ENCODE results near the gene HNRNPA0.

The HNRNPA0 gene

GRCh38 chr5:137754961-137755762 is 999 bp upstream of the HNRNPA0 start:
- DNase-seq (ENCODE audit: low read depth in 1 of 2, low spot score in 1 of 2) = no peak

- DNase-seq (ENCODE audit: low read depth in 1 of 2, low spot score in 1 of 2) = no peak
Measured at GRCh38 chr5:137753691-137754187, 424 bp downstream of the HNRNPA0 start.

GRCh38 chr5:137752905-137753690 is 1.1 kb downstream of the HNRNPA0 start:
- DNase-seq (ENCODE audit: low read depth in 1 of 2, low spot score in 1 of 2) = peak; percentile 14 to 29

GRCh38 chr5:137751869-137752491 is 2.2 kb downstream of the HNRNPA0 start:
- DNase-seq (ENCODE audit: low read depth in 1 of 2, low spot score in 1 of 2) = no peak

GRCh38 chr5:137750436-137750835 is 3.7 kb downstream of the HNRNPA0 start:
- DNase-seq (ENCODE audit: low read depth in 1 of 2, low spot score in 1 of 2) = no peak

GRCh38 chr5:137747848-137748247 is 6.3 kb downstream of the HNRNPA0 start:
- no peak for DNase-seq (ENCODE audit: low read depth in 1 of 2, low spot score in 1 of 2)

GRCh38 chr5:137743031-137743640 is 11.0 kb downstream of the HNRNPA0 start:
- peak in 1 of 2 donors; percentile 28 for DNase-seq (ENCODE audit: low read depth in 1 of 2, low spot score in 1 of 2)

- DNase-seq (ENCODE audit: low read depth in 1 of 2, low spot score in 1 of 2) = no peak
Measured at GRCh38 chr5:137741718-137742117, 12.4 kb downstream of the HNRNPA0 start.

- DNase-seq (ENCODE audit: low read depth in 1 of 2, low spot score in 1 of 2) = no peak
Measured at GRCh38 chr5:137739737-137740136, 14.4 kb downstream of the HNRNPA0 start.

- DNase-seq (ENCODE audit: low read depth in 1 of 2, low spot score in 1 of 2) = no peak
Measured at GRCh38 chr5:137738947-137739346, 15.2 kb downstream of the HNRNPA0 start.

GRCh38 chr5:137737349-137738131 is 16.6 kb downstream of the HNRNPA0 start:
- DNase-seq (ENCODE audit: low read depth in 1 of 2, low spot score in 1 of 2) = no peak

- no peak for DNase-seq (ENCODE audit: low read depth in 1 of 2, low spot score in 1 of 2)
Measured at GRCh38 chr5:137736496-137736895, 17.7 kb downstream of the HNRNPA0 start.

GRCh38 chr5:137735555-137736284 is 18.4 kb downstream of the HNRNPA0 start, which contains the start of gene KLHL3:
KLHL3 (minus strand) TSS chr5:137736089; CDS start chr5:137735646, 443 bp downstream.
- DNase-seq (ENCODE audit: low read depth in 1 of 2, low spot score in 1 of 2) = no peak

- no peak for DNase-seq (ENCODE audit: low read depth in 1 of 2, low spot score in 1 of 2)
Measured at GRCh38 chr5:137734962-137735554, 19.1 kb downstream of the HNRNPA0 start.

- DNase-seq (ENCODE audit: low read depth in 1 of 2, low spot score in 1 of 2) = no peak
Measured at GRCh38 chr5:137734331-137734730, 19.8 kb downstream of the HNRNPA0 start.

GRCh38 chr5:137733922-137734321 is 20.2 kb downstream of the HNRNPA0 start:
- DNase-seq (ENCODE audit: low read depth in 1 of 2, low spot score in 1 of 2) = no peak

GRCh38 chr5:137733006-137733405 is 21.2 kb downstream of the HNRNPA0 start:
- no peak for DNase-seq (ENCODE audit: low read depth in 1 of 2, low spot score in 1 of 2)

GRCh38 chr5:137731176-137731575 is 23.0 kb downstream of the HNRNPA0 start:
- DNase-seq (ENCODE audit: low read depth in 1 of 2, low spot score in 1 of 2) = no peak

GRCh38 chr5:137730336-137730735 is 23.8 kb downstream of the HNRNPA0 start:
- DNase-seq (ENCODE audit: low read depth in 1 of 2, low spot score in 1 of 2) = no peak

All from stimulated activated CD4-positive, alpha-beta T cell treated with anti-CD3 and anti-CD28 coated beads, Interleukin-15, amount 100 ng/mL, for 1 hour (primary cell).